Panc1 (cell line): ENCODE results near the gene DIAPH3. TPM values are rescaled to one million over a fixed set of nuclear protein-coding genes. Genes with fewer than 3 reads are reported as not detected.

Experiments used
- ATAC-seq: fragments of 200-7000 bp; cut with Tn5 transposase; 2 replicates; pipeline ENCODE4 v1.9.1; 2020; ENCODE audit warnings: mild to moderate bottlenecking, moderate library complexity
- BruUV-seq: library from RNA; stranded (reverse); fragments of 400-500 nt; replicated peaks from 2 replicates; lab custom pipeline; 2021; lab: Mats Ljungman, UMichigan
- CTCF ChIA-PET: fragments of 300-600 bp; sonication (Branson Sonifier 250); formaldehyde crosslinking; loops from one replicate; lab custom pipeline; 2022; ENCODE audit warnings: antibody characterized with exemption; lab: Charles Lee
- POLR2A ChIA-PET: fragments of 300-600 bp; sonication (Branson Sonifier 250); formaldehyde crosslinking; loops from one replicate; lab custom pipeline; 2022; ENCODE audit warnings: antibody characterized with exemption; lab: Charles Lee
- DNase-seq: peaks from one replicate; pipeline ENCODE4 v3.0.0-alpha.2; 2010; ENCODE audit warnings: low read depth, low spot score
- H3K27ac ChIP-seq: 2 replicates; pipeline ENCODE4 v1.5.1; 2011; ENCODE audit warnings: mild to moderate bottlenecking, low read length, inconsistent platforms
- H3K27me3 ChIP-seq: fragments of 200-500 bp; sonication (Bioruptor generic); 2 replicates; pipeline ENCODE4 v1.6.0; 2014; ENCODE audit warnings: low read length, inconsistent platforms; ENCODE audit not compliant: control insufficient read depth, insufficient read depth
- H3K36me3 ChIP-seq: fragments of 200-500 bp; sonication (Bioruptor generic); 2 replicates; pipeline ENCODE4 v1.5.1; 2014; ENCODE audit warnings: inconsistent platforms, mild to moderate bottlenecking, low read length, moderate library complexity; ENCODE audit not compliant: control insufficient read depth, insufficient read depth
- H3K4me1 ChIP-seq: 2 replicates; pipeline ENCODE4 v1.5.1; 2011; ENCODE audit warnings: inconsistent platforms, mild to moderate bottlenecking, low read length, moderate library complexity; ENCODE audit not compliant: control insufficient read depth, insufficient read depth
- H3K4me3 ChIP-seq, 2 experiments: 2 replicates each; pipeline ENCODE4 v1.5.1; 2011 to 2012; ENCODE audit warnings: low read depth in 2 of 2, low read length in 2 of 2, mild to moderate bottlenecking in 2 of 2, inconsistent platforms in 1 of 2, moderate library complexity in 1 of 2
- H3K9me3 ChIP-seq: fragments of 200-500 bp; sonication (Bioruptor generic); 2 replicates; pipeline ENCODE4 v1.5.1; 2014; ENCODE audit warnings: low read depth, mild to moderate bottlenecking, inconsistent platforms, low read length, moderate library complexity; ENCODE audit not compliant: control insufficient read depth, insufficient read depth
- POLR2AphosphoS5 ChIP-seq: IDR thresholded peaks from 2 replicates; pipeline ENCODE4 v1.6.1; 2012; ENCODE audit warnings: mild to moderate bottlenecking, low read depth, low read length, moderate library complexity
- REST ChIP-seq, 2 experiments: IDR thresholded peaks; 2 replicates each; pipeline ENCODE4 v1.6.1; 2011 to 2012; ENCODE audit warnings: low read depth in 2 of 2, control low read depth in 1 of 2, low read length in 1 of 2, mild to moderate bottlenecking in 1 of 2, moderate library complexity in 1 of 2; ENCODE audit not compliant: insufficient read depth in 1 of 2
- SIN3A ChIP-seq: IDR thresholded peaks from 2 replicates; pipeline ENCODE4 v1.6.1; 2012; ENCODE audit warnings: low read depth, mild to moderate bottlenecking, low read length, moderate library complexity, borderline replicate concordance; ENCODE audit not compliant: insufficient read depth
- TCF7L2 ChIP-seq: IDR thresholded peaks from 2 replicates; pipeline ENCODE4 v1.6.1; 2011; ENCODE audit warnings: mild to moderate bottlenecking, low read depth, low read length, inconsistent platforms
- in situ Hi-C: cut with HindIII; loops from 2 replicates; pipeline ENCODE4 v1.10.0; 2016; ENCODE audit warnings: low sequenced_read_pairs, low pct_unique_long_range_greater_than_20kb
- intact Hi-C: fragments of 100-400 bp; cut with micrococcal nuclease; formaldehyde crosslinking; loops from one replicate; pipeline ENCODE4 v1.10.0; 2022; ENCODE audit not compliant: unreplicated experiment
- total RNA-seq: library from RNA; stranded (reverse); gene quantifications from one replicate; pipeline ENCODE4 v1.2.1, GENCODE V29; 2021; ENCODE audit not compliant: unreplicated experiment
- TF ChIP-seq, protein P1 (sequence below): fragments of 450-650 bp; IDR thresholded peaks from 2 replicates; pipeline ENCODE4 v1.5.1; 2017; ENCODE audit warnings: mild to moderate bottlenecking

The DIAPH3 gene
- total RNA-seq, 1 experiment from 2014 or later = 15.4 TPM

- Histone ChIP-seq H3K36me3 (no peaks in the 10 kb centered on the region), H3K9me3 (no peaks in the 10 kb centered on the region), H3K27me3 (no peaks in the 10 kb centered on the region), H3K27ac (no peak overlapping the region), H3K4me1 (no peaks in the 10 kb centered on the region), H3K4me3 (no peak overlapping the region)
- ChIA-PET CTCF (no interaction called here), POLR2A (no interaction called here)
- BruUV-seq = no TSS peak
- TF ChIP-seq POLR2AphosphoS5 (no peak), TCF7L2 (no peak), REST (IDR thresholded peaks at IDR 0.05; ENCODE audit: insufficient read depth in 1 of 2, low read depth in 2 of 2, low read length in 1 of 2) (no peak), SIN3A (no peak)
- TF ChIP-seq, protein P1, sequence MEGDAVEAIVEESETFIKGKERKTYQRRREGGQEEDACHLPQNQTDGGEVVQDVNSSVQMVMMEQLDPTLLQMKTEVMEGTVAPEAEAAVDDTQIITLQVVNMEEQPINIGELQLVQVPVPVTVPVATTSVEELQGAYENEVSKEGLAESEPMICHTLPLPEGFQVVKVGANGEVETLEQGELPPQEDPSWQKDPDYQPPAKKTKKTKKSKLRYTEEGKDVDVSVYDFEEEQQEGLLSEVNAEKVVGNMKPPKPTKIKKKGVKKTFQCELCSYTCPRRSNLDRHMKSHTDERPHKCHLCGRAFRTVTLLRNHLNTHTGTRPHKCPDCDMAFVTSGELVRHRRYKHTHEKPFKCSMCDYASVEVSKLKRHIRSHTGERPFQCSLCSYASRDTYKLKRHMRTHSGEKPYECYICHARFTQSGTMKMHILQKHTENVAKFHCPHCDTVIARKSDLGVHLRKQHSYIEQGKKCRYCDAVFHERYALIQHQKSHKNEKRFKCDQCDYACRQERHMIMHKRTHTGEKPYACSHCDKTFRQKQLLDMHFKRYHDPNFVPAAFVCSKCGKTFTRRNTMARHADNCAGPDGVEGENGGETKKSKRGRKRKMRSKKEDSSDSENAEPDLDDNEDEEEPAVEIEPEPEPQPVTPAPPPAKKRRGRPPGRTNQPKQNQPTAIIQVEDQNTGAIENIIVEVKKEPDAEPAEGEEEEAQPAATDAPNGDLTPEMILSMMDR = no peak
- no peak for ATAC-seq
- in situ Hi-C loops (no loop called here), intact Hi-C loops (no loop called here)
- no peak for DNase-seq
Measured at GRCh38 chr13:59721926-59722910, 441.5 kb downstream of the DIAPH3 start.

- no peaks in the 10 kb centered on the region for H3K36me3 ChIP-seq
- in situ Hi-C loops (no loop called here), intact Hi-C loops (no loop called here)
- no peaks in the 10 kb centered on the region for H3K4me1 ChIP-seq
- ATAC-seq (no peak), DNase-seq (no peak)
- TF ChIP-seq TCF7L2 = no peak
- TF ChIP-seq, protein P1 = no peak
- POLR2A ChIA-PET = no interaction called here
- no peaks in the 10 kb centered on the region for H3K9me3 ChIP-seq
- BruUV-seq = no TSS peak
- no peaks in the 10 kb centered on the region for H3K27me3 ChIP-seq
- H3K4me3 ChIP-seq = no peak overlapping the region
- CTCF ChIA-PET = interaction anchor here (0.7 kb wide), 1 partner anchor 14 kb away, joined by 3 read pairs; no protein-coding TSS in a partner anchor
- no peak overlapping the region for H3K27ac ChIP-seq
Measured at GRCh38 chr13:59715611-59716010, 448.1 kb downstream of the DIAPH3 start.
